HG03571 (cell line): ENCODE measurements around the gene ELMO2.
"Not testable (repeated sequence)": the region's sequence is repeated elsewhere in the genome, so short reads cannot be mapped to it uniquely, and the experiment has no call there.

ENCODE experiments used
- ATAC-seq: cut with Tn5 transposase; IDR thresholded peaks from one replicate; pipeline ENCODE4 v1.9.1; 2021; ENCODE audit not compliant: unreplicated experiment

The ELMO2 gene

DNA sequence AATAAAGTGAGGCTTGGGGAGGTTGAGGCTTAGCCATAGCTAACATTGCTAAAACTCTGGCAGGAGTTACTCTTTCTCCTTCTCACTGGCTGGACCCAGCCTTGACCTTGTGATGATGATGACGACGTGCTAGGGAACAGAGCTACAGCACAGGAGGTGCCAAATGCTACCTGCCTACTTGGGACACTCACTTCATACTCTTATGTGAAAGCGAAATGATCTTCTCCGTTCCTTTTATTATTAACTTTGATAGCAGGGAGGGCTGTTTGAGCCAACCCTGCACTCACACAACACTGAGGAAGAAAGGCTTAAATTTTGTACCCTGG lies 1.2 kb upstream of the ELMO2 start:
- no peak for ATAC-seq

- ATAC-seq, result peak; percentile 23
Measured at GRCh38 chr20:46406986-46407670, 713 bp upstream of the ELMO2 start.

DNA sequence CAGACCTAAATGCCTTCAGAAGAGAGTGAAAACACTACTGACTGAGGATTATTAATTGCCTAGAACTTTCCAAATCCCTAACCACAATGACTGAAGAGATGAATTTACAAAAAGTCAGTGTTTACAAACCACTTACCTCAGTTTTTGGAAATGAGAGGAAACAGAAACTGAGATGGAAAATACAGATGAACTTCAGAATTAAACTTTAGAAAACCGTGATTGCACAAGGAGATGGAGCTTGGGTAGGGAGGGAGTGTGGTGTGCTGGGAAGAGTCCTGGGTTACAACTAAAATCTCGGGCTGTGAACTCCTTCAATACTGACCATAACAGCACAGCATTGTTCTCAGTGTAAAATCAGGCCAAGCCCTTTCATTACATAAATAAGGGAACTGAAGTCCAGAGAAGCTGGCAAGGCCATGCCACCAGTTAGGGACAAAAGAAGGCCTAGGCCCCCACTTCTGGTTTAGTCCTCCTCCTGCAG lies 4.0 kb downstream of the ELMO2 start:
- no peak for ATAC-seq

DNA sequence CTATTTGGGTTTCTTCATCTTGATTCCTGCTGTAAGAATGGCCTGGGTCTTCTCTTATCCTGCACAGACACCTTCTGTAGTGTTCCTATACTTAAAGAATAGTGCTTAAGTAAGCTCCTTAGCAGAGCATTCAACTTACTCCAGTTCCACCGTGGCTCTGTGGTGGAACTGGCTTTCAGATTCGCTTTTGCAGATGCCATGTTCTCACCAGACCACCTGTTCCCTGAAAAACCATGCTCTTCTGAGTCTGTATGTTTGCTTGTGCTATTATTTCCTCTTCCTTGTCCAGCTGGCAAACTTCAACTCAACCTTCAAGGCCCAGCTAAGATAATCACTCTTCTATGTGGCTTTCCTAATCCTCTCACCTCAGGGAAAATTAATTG lies 4.9 kb downstream of the ELMO2 start:
- ATAC-seq, result no peak

DNA sequence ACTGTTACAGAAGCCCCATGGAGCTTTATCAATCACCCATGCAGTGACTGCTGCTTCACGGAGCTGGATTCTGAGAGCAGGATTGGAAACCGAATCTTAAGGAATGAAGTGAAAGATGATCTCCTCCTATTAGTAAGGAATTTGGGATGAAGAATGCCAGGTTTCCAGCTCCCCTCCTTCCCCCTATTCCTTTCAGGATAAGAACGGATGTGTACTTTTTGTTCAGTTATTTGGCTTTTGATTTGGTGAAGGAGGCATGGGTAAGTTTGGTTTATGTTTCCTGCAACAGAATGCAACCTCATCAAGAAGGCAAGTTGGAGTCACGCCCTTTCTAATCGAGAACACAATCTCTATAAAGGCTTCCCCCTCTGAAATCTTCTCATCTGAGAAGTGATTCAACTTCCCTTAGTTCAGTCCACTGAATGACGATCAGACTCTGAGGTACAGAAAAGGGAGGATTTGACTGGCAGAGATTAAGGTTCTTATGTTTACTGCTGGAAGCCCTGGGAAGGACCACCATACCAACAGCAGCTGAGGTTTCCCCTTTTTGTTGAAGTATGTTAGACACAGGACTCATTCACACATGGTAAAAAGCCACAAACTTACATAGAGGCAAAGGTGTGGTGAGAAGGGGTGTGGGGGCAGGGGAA lies 5.5 kb downstream of the ELMO2 start:
- ATAC-seq, result no peak

DNA sequence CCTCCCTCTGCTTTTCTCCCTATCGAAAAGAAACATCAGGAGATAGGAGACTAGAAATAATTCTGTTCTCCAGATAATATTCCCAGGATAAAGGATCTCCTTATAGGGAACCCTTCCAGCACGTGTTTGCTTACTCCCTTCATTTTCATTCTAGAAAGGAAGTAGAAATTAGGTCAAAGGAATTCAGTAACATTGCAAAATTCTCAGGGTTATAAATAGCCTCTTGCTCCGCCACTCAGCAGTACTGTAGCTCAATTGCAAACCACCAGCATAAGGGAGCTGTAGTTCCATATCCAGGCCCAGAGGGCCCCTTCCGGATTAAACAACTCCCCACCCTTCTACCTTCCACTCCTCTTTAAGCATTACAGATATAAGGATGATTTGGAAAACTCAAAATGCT lies 6.2 kb downstream of the ELMO2 start:
- ATAC-seq, result no peak

- no peak for ATAC-seq
Measured at GRCh38 chr20:46399401-46399800, 7.0 kb downstream of the ELMO2 start.

DNA sequence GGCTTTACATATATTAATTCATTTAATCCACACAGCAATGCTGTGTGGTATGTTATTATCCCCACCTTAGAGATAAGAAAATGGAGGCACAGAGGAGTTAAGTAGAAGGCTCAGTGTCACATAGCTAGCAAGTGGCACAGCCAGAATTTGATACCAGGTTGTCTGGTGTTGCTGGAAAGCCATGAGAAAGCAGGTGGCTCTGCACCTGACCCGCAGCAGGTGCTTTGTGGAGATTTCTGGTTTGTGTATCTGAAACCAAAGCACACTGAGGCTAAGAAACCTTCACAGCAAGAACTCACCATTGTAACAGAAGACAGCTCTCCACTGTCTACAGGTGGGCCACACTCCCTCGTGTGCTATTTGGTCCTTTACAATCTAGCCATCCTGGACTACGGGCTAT lies 7.5 kb downstream of the ELMO2 start:
- no peak for ATAC-seq

DNA sequence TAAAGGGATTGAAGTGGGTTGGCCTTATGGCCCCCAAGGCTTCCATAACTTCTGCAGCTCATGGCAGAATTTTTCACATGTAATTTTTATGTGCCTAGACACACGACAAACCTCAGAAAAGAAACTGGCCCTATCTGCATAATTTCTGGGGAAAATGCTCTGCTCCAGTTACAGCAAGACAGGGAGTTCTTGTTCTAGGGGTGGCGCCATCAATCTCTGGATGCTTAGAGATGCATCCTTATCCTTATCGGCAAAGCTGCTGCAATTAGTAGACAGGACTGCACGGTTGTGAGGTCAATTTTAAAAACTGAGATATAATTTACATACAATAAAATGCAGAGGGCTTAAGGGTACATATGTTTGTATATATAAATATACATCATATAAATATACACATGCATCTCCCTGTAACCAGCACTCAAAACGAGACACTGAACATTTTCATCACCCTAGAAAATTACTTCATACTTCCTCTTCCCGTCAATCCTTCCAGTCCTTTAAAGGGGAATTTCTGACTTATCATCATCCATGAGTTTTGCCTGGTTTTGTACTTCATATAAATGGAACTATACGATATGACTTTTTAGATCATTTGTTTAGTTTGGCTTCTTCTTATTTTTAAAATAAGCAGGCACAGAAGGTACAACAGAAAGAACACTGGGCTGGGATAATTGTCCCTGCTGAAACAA lies 10.2 kb downstream of the ELMO2 start:
- no peak for ATAC-seq

DNA sequence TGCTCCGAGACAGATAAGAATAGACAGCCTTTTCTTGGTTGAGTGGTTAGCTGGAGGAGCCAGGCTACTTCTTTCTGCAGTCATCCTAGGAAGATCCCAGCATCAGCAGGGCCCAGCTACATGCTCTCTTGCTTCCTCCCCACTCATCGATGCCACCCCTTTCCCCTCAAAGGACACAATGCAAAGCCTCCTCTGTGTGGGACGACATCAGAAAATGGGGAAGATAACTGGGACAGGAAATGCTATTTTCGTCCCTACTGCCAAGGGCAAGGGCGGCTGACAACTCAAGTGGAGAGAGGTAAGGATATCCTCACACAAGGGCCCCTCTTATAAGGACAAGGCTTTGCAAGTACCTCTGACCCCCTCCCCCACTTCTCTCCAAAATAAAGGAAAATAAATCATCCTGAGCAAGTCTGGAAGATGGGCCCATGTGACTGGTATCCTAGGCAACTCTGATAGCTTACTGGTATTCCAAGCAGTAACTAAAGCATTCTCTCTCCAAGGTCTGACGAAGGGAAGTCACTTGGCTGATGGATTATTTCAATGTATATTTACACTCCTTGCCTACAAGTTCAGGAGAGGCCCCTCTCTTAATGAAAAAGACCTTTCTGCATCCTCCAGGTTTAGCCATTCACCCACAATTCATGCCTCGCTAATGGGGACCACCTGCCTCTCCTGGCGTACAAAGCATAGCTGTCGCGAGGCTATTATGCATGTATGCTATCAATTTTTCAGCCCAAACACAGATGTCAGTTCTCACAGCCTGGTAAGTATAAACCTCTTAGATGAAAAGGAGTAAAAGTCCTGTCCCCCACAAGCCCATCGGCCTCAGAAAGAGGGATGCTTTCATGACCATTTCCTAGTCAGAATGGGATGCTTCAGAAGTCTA lies 11.3 kb downstream of the ELMO2 start:
- ATAC-seq, result no peak

- ATAC-seq, result no peak
Measured at GRCh38 chr20:46393967-46394366, 12.4 kb downstream of the ELMO2 start.

GRCh38 chr20:46388937-46389336 lies 17.5 kb downstream of the ELMO2 start:
- no peak for ATAC-seq

DNA sequence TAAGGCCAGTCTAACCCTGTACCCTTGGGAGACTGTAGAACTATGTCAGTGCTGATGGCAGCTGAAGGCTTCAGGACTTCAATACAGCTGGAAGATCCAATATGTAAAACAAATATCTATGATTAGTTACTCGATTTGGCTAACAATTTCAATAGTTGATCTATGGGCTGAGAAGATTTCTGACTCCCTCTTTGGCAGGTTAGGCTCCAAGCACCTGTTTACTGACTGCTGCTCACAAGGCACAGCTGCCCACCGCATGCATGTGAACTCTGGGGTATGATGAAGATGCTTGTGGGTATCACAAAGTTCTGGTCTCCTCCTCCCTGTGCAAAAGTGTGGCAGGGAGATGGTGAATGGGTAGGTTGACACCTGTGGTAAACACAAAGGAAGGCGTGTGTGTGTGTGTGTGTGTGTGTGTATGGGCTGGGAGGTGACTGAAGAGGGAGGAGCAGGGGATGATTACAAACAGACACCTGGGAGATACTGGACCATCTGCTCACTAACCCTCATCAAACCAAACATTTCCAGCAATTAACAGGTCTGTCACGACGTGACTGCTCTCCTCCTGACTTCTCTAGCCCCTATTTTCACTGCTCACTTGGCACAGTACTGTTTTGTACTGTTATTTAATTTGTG lies 18.1 kb downstream of the ELMO2 start:
- ATAC-seq, result no peak

DNA sequence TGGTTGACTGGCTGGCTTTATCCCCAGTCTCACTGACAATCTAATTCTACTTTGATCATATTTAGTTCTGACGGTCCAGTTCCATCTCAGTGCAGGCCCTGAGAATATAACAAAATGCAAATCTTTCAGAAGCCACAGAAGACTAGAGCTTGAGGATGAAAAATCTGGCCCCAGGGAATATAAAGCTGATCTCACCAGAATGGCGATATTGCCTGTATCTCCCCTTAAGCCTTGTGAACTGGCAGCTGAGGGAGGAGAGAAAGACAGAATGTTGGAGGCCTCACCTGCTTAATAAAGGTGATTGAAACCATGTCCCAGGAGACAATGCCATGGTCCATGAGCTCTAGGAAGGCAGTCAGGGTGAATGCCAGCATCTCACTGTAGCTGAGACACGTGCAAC lies 19.4 kb downstream of the ELMO2 start:
- not testable (repeated sequence) for ATAC-seq

DNA sequence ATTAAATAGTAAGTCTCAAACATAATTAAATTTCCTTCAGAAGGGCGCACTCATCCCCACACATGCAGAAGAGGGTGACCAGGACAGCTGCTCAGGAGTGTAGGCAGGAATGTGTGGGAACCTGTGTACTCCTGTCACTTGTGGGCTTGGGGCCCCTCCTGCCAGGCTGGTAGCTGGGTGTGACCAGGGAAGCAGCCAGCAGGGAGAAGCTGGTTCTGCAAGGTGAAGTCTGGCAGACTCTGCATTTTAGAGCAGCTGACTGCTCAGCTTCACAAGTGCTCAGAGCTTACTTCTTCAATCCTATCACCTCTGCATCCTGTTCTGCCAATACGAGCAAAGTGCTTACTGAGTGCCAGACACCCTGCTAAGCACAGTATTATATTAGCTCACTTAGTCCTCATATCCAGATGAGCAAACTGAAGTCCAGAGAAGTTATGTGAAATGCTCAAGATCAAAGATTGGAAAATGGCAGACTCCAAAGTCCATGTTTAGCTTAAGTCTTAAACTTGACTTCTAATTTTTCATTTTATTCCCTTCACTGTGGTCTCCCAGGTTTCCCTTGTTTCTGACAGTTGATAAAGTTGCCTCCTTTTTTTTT lies 27.9 kb downstream of the ELMO2 start:
- no peak for ATAC-seq

DNA sequence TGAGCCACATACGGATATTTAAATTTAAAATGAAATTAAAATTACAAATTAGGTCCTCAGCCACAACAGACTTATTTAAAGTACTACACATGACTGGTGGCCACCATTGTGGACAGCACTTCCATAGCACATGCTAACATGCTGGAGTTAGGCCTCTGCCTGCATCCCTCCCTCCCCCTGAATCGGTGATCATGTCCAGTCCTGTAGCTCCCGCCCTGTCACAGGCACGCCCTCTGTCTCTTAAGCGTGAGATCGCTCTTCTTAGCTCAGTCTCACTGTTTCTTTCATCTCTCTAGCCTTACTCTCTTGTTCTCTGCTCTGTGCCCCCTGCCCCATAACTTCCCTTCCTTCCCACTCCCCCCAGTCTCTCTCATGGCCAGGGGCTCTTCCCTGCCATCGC lies 28.9 kb downstream of the ELMO2 start:
- no peak for ATAC-seq

DNA sequence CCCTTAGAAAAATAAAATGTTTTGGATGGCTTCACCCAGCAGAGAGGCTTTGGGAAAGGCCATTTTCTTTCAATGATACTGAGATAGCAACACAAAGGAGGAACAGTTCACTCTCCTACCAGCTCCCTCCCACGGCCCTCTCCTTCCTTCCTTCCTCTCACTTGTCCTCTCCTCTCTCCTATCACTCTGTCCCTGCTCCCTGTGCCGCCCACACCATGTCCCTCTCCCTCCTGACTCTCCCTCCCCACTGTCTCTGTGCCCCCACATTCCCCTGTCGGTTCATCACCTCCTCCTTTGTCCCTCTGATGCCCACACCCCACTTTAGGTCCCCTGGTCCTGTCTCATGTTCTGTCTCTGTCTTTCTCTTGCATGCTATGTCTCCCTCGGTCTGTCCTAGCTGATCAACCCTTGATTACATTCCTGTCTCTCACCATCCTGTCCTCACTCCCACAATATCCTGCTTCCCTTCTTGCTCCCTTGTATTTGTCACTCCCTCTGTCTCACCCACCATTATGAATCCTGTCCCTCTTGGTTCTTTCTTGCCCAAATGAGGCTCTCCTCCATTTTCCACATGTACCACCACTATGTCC lies 30.1 kb downstream of the ELMO2 start:
- no peak for ATAC-seq

GRCh38 chr20:46375771-46376170 lies 30.6 kb downstream of the ELMO2 start:
- ATAC-seq, result no peak

DNA sequence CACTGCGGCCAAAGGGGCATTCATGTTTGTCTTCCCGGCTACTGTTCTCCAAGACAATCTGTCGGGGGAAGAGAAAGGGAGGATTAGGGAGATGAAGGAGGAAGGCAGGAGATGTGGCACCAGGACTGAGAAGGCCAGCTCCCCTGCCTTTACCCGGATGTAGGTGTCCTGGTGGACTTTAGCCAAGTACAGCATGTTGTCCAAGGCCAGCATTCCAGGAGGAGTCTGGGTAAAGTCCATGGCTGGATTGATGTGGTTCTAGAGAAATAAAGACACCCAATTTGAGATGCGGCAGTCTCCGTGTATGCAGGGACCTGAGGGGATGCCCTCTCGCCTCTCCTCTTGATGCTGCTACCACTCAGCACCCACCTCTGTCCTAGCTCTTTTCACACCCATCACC lies 32.0 kb downstream of the ELMO2 start:
- no peak for ATAC-seq

GRCh38 chr20:46371656-46372055 lies 34.8 kb downstream of the ELMO2 start:
- no peak for ATAC-seq
